IgD-negative memory B cell (primary cell): Measurements from ENCODE around the gene LCN15. TPM values are rescaled to one million over a fixed set of nuclear protein-coding genes. Genes with fewer than 3 reads are reported as not detected.
"Not testable (repeated sequence)": the region's sequence is repeated elsewhere in the genome, so short reads cannot be mapped to it uniquely, and the experiment has no call there.

Experiments
- H3K27ac Mint-ChIP-seq, 3 donors: one replicate each; pipeline ENCODE4 v1.8.0; 2020 to 2022; ENCODE audit warnings: mild to moderate bottlenecking in 3 of 3, mixed read lengths in 3 of 3, moderate library complexity in 1 of 3
- H3K27me3 Mint-ChIP-seq: one replicate; pipeline ENCODE4 v1.8.0; 2021; ENCODE audit warnings: mixed read lengths
- H3K36me3 Mint-ChIP-seq: one replicate; pipeline ENCODE4 v1.8.0; 2020; ENCODE audit warnings: mild to moderate bottlenecking, mixed read lengths
- H3K4me1 Mint-ChIP-seq, 3 donors: one replicate each; pipeline ENCODE4 v1.8.0; 2020 to 2022; ENCODE audit warnings: mixed read lengths in 3 of 3, mild to moderate bottlenecking in 1 of 3
- H3K4me3 Mint-ChIP-seq, 4 donors: one replicate each; pipeline ENCODE4 v1.8.0; 2020 to 2022; ENCODE audit warnings: mild to moderate bottlenecking in 4 of 4, mixed read lengths in 4 of 4, moderate library complexity in 3 of 4
- H3K9me3 Mint-ChIP-seq, 3 donors: one replicate each; pipeline ENCODE4 v1.8.0; 2020 to 2021; ENCODE audit warnings: mixed read lengths in 3 of 3, mild to moderate bottlenecking in 1 of 3
- polyA plus RNA-seq: library from polyadenylated mRNA; unstranded; fragments of 300-500 nt; fragmentation: Illumina TruSeq; gene quantifications from one replicate; pipeline ENCODE4 v1.2.3, GENCODE V29; 2021

Gene LCN15
- polyA plus RNA-seq, 1 donor from 2014 or later = not detected

- H3K9me3 Mint-ChIP-seq = peaks cover 0 to 3% (median 0%) of the 10 kb centered on the region in 3 donors
- peak overlapping the region in 1 of 4 donors; percentile 97 for H3K4me3 Mint-ChIP-seq
- H3K27ac Mint-ChIP-seq = no peak overlapping the region
- peaks cover 3% of the 10 kb centered on the region for H3K36me3 Mint-ChIP-seq
- H3K4me1 Mint-ChIP-seq = peaks cover 6 to 21% (median 11%) of the 10 kb centered on the region in 3 donors
- no peaks in the 10 kb centered on the region for H3K27me3 Mint-ChIP-seq
Observed at GRCh38 chr9:136759001-136759400, 5.3 kb downstream of the LCN15 start.

GRCh38 chr9:136757751-136758140 lies 6.6 kb downstream of the LCN15 start:
- peaks cover 7 to 21% (median 11%) of the 10 kb centered on the region in 3 donors for H3K4me1 Mint-ChIP-seq
- H3K9me3 Mint-ChIP-seq = peaks cover 2 to 3% (median 3%) of the 10 kb centered on the region in 3 donors
- H3K36me3 Mint-ChIP-seq = peaks cover 3% of the 10 kb centered on the region
- H3K4me3 Mint-ChIP-seq = peak overlapping the region in 3 of 4 donors; percentile 48 to 97 (median 83)
- peak overlapping the region; percentile 59 to 80 (median 78) for H3K27ac Mint-ChIP-seq
- H3K27me3 Mint-ChIP-seq = no peaks in the 10 kb centered on the region

GRCh38 chr9:136757328-136757727 lies 7.0 kb downstream of the LCN15 start:
- peaks cover 3% of the 10 kb centered on the region for H3K36me3 Mint-ChIP-seq
- H3K4me3 Mint-ChIP-seq = peak overlapping the region in 2 of 4 donors; percentile 48 to 97

GRCh38 chr9:136756836-136757235 lies 7.5 kb downstream of the LCN15 start:
- peaks cover 11 to 28% (median 14%) of the 10 kb centered on the region in 3 donors for H3K4me1 Mint-ChIP-seq
- peak overlapping the region in 1 of 3 donors; percentile 78 for H3K27ac Mint-ChIP-seq
- peaks cover 3% of the 10 kb centered on the region for H3K36me3 Mint-ChIP-seq
- H3K27me3 Mint-ChIP-seq = no peaks in the 10 kb centered on the region
- H3K9me3 Mint-ChIP-seq = peaks cover 5 to 11% (median 8%) of the 10 kb centered on the region in 3 donors
- peak overlapping the region in 1 of 4 donors; percentile 97 for H3K4me3 Mint-ChIP-seq

More at GRCh38 chr9:136757328-136757727, 7.0 kb downstream of the LCN15 start:
- H3K27me3 Mint-ChIP-seq = no peaks in the 10 kb centered on the region
- peak overlapping the region in 2 of 3 donors; percentile 59 to 78 for H3K27ac Mint-ChIP-seq
- peaks cover 11 to 24% (median 11%) of the 10 kb centered on the region in 3 donors for H3K4me1 Mint-ChIP-seq
- H3K9me3 Mint-ChIP-seq = peaks cover 4 to 6% (median 4%) of the 10 kb centered on the region in 3 donors

GRCh38 chr9:136756134-136756438 lies 8.2 kb downstream of the LCN15 start:
- Mint-ChIP-seq H3K9me3 (peaks cover 5 to 14% (median 10%) of the 10 kb centered on the region in 3 donors), H3K27ac (no peak overlapping the region), H3K27me3 (no peaks in the 10 kb centered on the region), H3K4me1 (peaks cover 10 to 29% (median 14%) of the 10 kb centered on the region in 3 donors), H3K36me3 (peaks cover 3% of the 10 kb centered on the region), H3K4me3 (peak overlapping the region in 1 of 4 donors; percentile 97)

- H3K9me3 Mint-ChIP-seq = peaks cover 5 to 14% (median 10%) of the 10 kb centered on the region in 3 donors
- H3K4me3 Mint-ChIP-seq = peak overlapping the region in 1 of 4 donors; percentile 74
- not testable (repeated sequence) for H3K27me3 Mint-ChIP-seq, H3K36me3 Mint-ChIP-seq
- peak overlapping the region in 1 of 3 donors; percentile 56 for H3K27ac Mint-ChIP-seq
- peaks cover 9 to 30% (median 9%) of the 10 kb centered on the region in 3 donors for H3K4me1 Mint-ChIP-seq
Observed at GRCh38 chr9:136755302-136756133, 8.8 kb downstream of the LCN15 start.

- H3K4me3 Mint-ChIP-seq = peak overlapping the region in 2 of 4 donors; percentile 57 to 74
- peak overlapping the region in 1 of 3 donors; percentile 68 for H3K27ac Mint-ChIP-seq
- peaks cover 6% of the 10 kb centered on the region for H3K36me3 Mint-ChIP-seq
- H3K4me1 Mint-ChIP-seq = peaks cover 9 to 33% (median 16%) of the 10 kb centered on the region in 3 donors
- peaks cover 5 to 14% (median 10%) of the 10 kb centered on the region in 3 donors for H3K9me3 Mint-ChIP-seq
- H3K27me3 Mint-ChIP-seq = no peaks in the 10 kb centered on the region
Observed at GRCh38 chr9:136754626-136755301, 9.6 kb downstream of the LCN15 start.

- Mint-ChIP-seq H3K4me1 (peaks cover 14 to 37% (median 22%) of the 10 kb centered on the region in 3 donors), H3K36me3 (peaks cover 6% of the 10 kb centered on the region), H3K4me3 (peak overlapping the region in 2 of 4 donors; percentile 57 to 72), H3K27ac (peak overlapping the region in 1 of 3 donors; percentile 68), H3K27me3 (no peaks in the 10 kb centered on the region), H3K9me3 (peaks cover 5 to 14% (median 10%) of the 10 kb centered on the region in 3 donors)
Observed at GRCh38 chr9:136754059-136754572, 10.2 kb downstream of the LCN15 start.

GRCh38 chr9:136753371-136754058 lies 10.8 kb downstream of the LCN15 start:
- Mint-ChIP-seq H3K9me3 (peaks cover 5 to 14% (median 10%) of the 10 kb centered on the region in 3 donors), H3K27me3 (no peaks in the 10 kb centered on the region), H3K36me3 (peaks cover 6% of the 10 kb centered on the region), H3K4me3 (peak overlapping the region in 1 of 4 donors; percentile 37), H3K27ac (peak overlapping the region in 2 of 3 donors; percentile 68 to 76), H3K4me1 (peaks cover 15 to 39% (median 25%) of the 10 kb centered on the region in 3 donors)

- Mint-ChIP-seq H3K36me3 (peaks cover 6% of the 10 kb centered on the region), H3K27me3 (no peaks in the 10 kb centered on the region), H3K9me3 (peaks cover 5 to 14% (median 10%) of the 10 kb centered on the region in 3 donors), H3K4me3 (peak overlapping the region in 1 of 4 donors; percentile 5), H3K27ac (peak overlapping the region in 2 of 3 donors; percentile 32 to 62), H3K4me1 (peaks cover 17 to 44% (median 27%) of the 10 kb centered on the region in 3 donors)
Observed at GRCh38 chr9:136751814-136752213, 12.5 kb downstream of the LCN15 start.

- H3K4me3 Mint-ChIP-seq = peak overlapping the region in 1 of 4 donors; percentile 17
- peaks cover 6% of the 10 kb centered on the region for H3K36me3 Mint-ChIP-seq
- peaks cover 4 to 14% (median 10%) of the 10 kb centered on the region in 3 donors for H3K9me3 Mint-ChIP-seq
- H3K27ac Mint-ChIP-seq = peak overlapping the region; percentile 53 to 78 (median 62)
- H3K27me3 Mint-ChIP-seq = no peaks in the 10 kb centered on the region
- H3K4me1 Mint-ChIP-seq = peaks cover 19 to 41% (median 27%) of the 10 kb centered on the region in 3 donors
Observed at GRCh38 chr9:136751244-136751643, 13.1 kb downstream of the LCN15 start.

- no peaks in the 10 kb centered on the region for H3K27me3 Mint-ChIP-seq
Observed at GRCh38 chr9:136750526-136750925, 13.8 kb downstream of the LCN15 start.

GRCh38 chr9:136748666-136749611 lies 15.4 kb downstream of the LCN15 start:
- Mint-ChIP-seq H3K4me3 (peak overlapping the region in 3 of 4 donors; percentile 67 to 88 (median 83)), H3K27me3 (no peaks in the 10 kb centered on the region), H3K9me3 (peaks cover 2 to 14% (median 10%) of the 10 kb centered on the region in 3 donors), H3K36me3 (peaks cover 2% of the 10 kb centered on the region), H3K27ac (peak overlapping the region; percentile 93 to 96 (median 96)), H3K4me1 (peaks cover 20 to 36% (median 27%) of the 10 kb centered on the region in 3 donors)

More at GRCh38 chr9:136750526-136750925, 13.8 kb downstream of the LCN15 start:
- Mint-ChIP-seq H3K27ac (peak overlapping the region; percentile 93 to 96 (median 96)), H3K36me3 (peaks cover 5% of the 10 kb centered on the region), H3K4me1 (peaks cover 21 to 38% (median 27%) of the 10 kb centered on the region in 3 donors), H3K9me3 (peaks cover 2 to 14% (median 10%) of the 10 kb centered on the region in 3 donors), H3K4me3 (peak overlapping the region in 3 of 4 donors; percentile 38 to 88 (median 83))
